PC-3 (cell line): ENCODE measurements around the gene DDX47.

ENCODE experiments used
- CTCF ChIP-seq: fragments of 300-600 bp; sonication (generic); conservative IDR thresholded peaks from 2 replicates; pipeline ENCODE4 v1.5.1; 2017; ENCODE audit warnings: antibody characterized with exemption, low read depth, mild to moderate bottlenecking, low read length
- EZH2 ChIP-seq: fragments of 300-600 bp; sonication (generic); IDR thresholded peaks from one replicate; pipeline ENCODE4 v1.6.1; 2017; ENCODE audit warnings: antibody characterized with exemption, mild to moderate bottlenecking, low read length; ENCODE audit not compliant: unreplicated experiment
- EZH2phosphoT487 ChIP-seq: fragments of 300-600 bp; sonication (generic); IDR thresholded peaks from 2 replicates; pipeline ENCODE4 v1.6.1; 2018; ENCODE audit warnings: mild to moderate bottlenecking, antibody characterized with exemption, low read length, borderline replicate concordance

DNA sequence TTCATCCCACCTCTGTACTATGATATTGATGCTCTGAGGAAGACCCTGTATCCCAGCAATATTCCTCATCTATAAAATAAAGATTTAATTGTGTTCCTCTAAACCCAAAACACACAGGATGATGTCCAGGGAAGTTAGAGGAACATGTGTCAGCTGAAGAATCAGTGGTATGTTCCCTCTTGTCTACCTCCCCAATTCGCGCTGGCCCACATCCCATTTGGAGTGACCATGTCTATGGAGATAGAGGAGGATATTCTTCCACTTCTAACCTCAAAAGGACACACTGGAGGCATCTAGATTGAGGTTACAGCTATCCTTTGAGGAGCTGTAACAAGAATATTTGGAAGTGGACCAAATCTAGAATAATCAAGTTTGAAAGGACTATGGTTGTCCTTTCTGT is 29.0 kb upstream of the DDX47 start:
- no peak for TF ChIP-seq EZH2phosphoT487
- TF ChIP-seq CTCF = no peak
- no peak for TF ChIP-seq EZH2
